ENCODE measurements around the gene PADI3.

Gene PADI3

DNA sequence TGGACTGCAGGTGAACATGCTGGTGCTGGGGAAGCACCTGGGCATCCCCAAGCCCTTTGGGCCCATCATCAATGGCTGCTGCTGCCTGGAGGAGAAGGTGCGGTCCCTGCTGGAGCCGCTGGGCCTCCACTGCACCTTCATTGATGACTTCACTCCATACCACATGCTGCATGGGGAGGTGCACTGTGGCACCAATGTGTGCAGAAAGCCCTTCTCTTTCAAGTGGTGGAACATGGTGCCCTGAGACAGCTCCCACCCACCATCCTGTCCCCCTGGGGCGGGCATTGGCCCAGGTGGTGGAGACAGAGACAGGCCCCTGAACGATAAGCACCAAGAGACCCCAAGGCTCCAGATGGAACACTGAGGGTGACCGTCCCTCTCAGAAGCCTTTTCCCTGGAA, 33.9 kb downstream of the PADI3 start:
- TF ChIP-seq, protein P1, sequence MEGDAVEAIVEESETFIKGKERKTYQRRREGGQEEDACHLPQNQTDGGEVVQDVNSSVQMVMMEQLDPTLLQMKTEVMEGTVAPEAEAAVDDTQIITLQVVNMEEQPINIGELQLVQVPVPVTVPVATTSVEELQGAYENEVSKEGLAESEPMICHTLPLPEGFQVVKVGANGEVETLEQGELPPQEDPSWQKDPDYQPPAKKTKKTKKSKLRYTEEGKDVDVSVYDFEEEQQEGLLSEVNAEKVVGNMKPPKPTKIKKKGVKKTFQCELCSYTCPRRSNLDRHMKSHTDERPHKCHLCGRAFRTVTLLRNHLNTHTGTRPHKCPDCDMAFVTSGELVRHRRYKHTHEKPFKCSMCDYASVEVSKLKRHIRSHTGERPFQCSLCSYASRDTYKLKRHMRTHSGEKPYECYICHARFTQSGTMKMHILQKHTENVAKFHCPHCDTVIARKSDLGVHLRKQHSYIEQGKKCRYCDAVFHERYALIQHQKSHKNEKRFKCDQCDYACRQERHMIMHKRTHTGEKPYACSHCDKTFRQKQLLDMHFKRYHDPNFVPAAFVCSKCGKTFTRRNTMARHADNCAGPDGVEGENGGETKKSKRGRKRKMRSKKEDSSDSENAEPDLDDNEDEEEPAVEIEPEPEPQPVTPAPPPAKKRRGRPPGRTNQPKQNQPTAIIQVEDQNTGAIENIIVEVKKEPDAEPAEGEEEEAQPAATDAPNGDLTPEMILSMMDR (conservative IDR thresholded peaks at IDR 0.05; ENCODE audit: low read depth, low read length): no peak
- H3K4me2 ChIP-seq: no peak overlapping the region
- no peak overlapping the region for H3K27ac ChIP-seq
- no peak overlapping the region for H2AFZ ChIP-seq (ENCODE audit: low read depth)
- peaks cover 65% of the 10 kb centered on the region; the same call in 1 of the 2 replicates for H3K27me3 ChIP-seq (ENCODE audit: insufficient read depth, low read depth)
- no peak overlapping the region for H3K4me3 ChIP-seq (IDR thresholded peaks at IDR 0.05; ENCODE audit: insufficient read depth, low read depth, low read length)
- no peak overlapping the region for H3K9ac ChIP-seq
- no peaks in the 10 kb centered on the region for H4K20me1 ChIP-seq (ENCODE audit: insufficient read depth)
- H3K79me2 ChIP-seq (ENCODE audit: insufficient read depth, low read depth): no peaks in the 10 kb centered on the region
- H3K36me3 ChIP-seq (ENCODE audit: insufficient read depth): no peaks in the 10 kb centered on the region
- H3K4me1 ChIP-seq (ENCODE audit: low read depth, poor library complexity, severe bottlenecking): no peaks in the 10 kb centered on the region

DNA sequence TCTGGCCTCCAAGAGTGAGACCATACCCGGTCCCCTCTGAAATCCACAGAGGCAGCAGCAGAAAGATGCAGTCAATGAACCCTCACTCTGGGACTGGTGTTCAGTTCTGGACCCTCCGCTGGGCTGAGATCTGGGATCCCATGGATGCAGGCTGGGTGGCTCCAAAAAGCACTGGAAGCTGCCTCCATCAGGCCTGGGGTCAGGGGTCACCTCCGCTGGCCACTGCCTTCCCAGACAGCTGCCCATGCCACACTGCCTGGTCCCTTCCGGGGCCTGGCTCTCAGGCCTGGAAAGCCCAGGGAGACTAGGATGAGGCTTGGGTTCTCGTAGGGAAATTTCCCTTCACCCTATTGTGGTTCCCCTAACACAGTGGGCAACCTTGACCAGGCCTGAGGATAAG, 37.7 kb downstream of the PADI3 start:
- TF ChIP-seq, protein P1 (conservative IDR thresholded peaks at IDR 0.05; ENCODE audit: low read depth, low read length): no peak
- H3K27me3 ChIP-seq (ENCODE audit: insufficient read depth, low read depth): peaks cover 61% of the 10 kb centered on the region
- no peaks in the 10 kb centered on the region for H4K20me1 ChIP-seq (ENCODE audit: insufficient read depth)
- H3K27ac ChIP-seq: no peak overlapping the region
- H2AFZ ChIP-seq (ENCODE audit: low read depth): no peak overlapping the region
- H3K9ac ChIP-seq: no peak overlapping the region
- no peaks in the 10 kb centered on the region for H3K4me1 ChIP-seq (ENCODE audit: low read depth, poor library complexity, severe bottlenecking)
- no peak overlapping the region for H3K4me3 ChIP-seq (IDR thresholded peaks at IDR 0.05; ENCODE audit: insufficient read depth, low read depth, low read length)
- H3K4me2 ChIP-seq: no peak overlapping the region
- H3K36me3 ChIP-seq (ENCODE audit: insufficient read depth): no peaks in the 10 kb centered on the region
- H3K79me2 ChIP-seq (ENCODE audit: insufficient read depth, low read depth): no peaks in the 10 kb centered on the region

DNA sequence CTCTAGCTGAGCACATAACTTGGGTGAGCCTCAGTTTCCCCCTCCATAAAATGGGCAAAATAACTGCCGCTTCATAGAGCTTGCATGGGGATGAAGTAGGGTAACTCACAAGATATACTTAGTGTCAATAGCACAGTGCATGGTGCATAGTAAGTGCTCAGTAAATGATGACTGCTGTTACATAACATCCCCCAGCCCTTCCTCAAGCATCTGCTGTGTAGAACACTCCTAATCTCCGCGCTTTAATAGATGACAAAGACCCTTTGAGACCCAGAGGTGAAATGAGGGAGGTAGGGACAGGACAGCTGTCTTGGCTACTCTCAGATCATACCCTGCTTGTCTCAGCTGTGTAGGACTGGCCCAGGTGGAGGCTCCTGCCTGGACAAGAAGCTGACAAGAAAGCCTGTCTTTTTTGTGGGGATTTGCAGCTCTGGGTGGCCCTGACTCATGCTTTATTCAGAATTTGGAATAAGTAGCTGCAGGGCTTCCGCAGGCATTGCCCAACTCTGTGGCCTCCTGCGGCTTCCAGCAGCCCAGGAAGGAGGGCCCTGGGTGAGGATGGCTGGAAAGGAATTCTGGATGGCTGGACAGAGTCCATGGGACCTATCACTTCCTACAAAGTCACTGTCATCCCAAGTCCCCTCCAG, 38.4 kb downstream of the PADI3 start:
- TF ChIP-seq, protein P1 (conservative IDR thresholded peaks at IDR 0.05; ENCODE audit: low read depth, low read length): no peak
- no peak overlapping the region for H3K4me3 ChIP-seq (IDR thresholded peaks at IDR 0.05; ENCODE audit: insufficient read depth, low read depth, low read length)
- no peaks in the 10 kb centered on the region for H3K36me3 ChIP-seq (ENCODE audit: insufficient read depth)
- H3K27ac ChIP-seq: no peak overlapping the region
- H3K79me2 ChIP-seq (ENCODE audit: insufficient read depth, low read depth): no peaks in the 10 kb centered on the region
- H2AFZ ChIP-seq (ENCODE audit: low read depth): no peak overlapping the region
- H3K4me2 ChIP-seq: no peak overlapping the region
- no peaks in the 10 kb centered on the region for H3K4me1 ChIP-seq (ENCODE audit: low read depth, poor library complexity, severe bottlenecking)
- H3K9ac ChIP-seq: no peak overlapping the region
- peaks cover 58% of the 10 kb centered on the region for H3K27me3 ChIP-seq (ENCODE audit: insufficient read depth, low read depth)
- no peaks in the 10 kb centered on the region for H4K20me1 ChIP-seq (ENCODE audit: insufficient read depth)

DNA sequence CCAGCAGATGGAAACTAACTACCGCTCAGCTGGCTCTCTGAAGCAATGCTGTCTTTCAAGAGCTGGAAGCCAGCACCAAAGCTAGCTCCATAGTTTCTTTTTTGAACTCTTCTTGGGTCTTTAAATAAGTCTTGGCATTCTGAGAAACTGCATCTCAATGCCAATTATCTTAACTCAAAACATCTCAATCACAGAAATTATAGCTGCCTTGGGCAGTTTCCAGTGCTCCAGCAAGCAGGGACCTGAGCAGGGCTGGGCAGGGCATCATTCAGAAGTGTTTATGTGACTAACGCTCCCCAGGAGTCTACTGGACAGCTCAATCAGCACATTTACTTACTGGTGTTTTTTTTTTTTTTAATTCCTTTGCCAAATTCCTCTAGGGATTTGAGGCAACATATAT, 40.8 kb downstream of the PADI3 start:
- no peak overlapping the region for H2AFZ ChIP-seq (ENCODE audit: low read depth)
- H3K36me3 ChIP-seq (ENCODE audit: insufficient read depth): no peaks in the 10 kb centered on the region

More for the DNA sequence above, 40.8 kb downstream of the PADI3 start:
- no peaks in the 10 kb centered on the region for H4K20me1 ChIP-seq (ENCODE audit: insufficient read depth)
- no peak overlapping the region for H3K4me3 ChIP-seq (IDR thresholded peaks at IDR 0.05; ENCODE audit: insufficient read depth, low read depth, low read length)
- H3K9ac ChIP-seq: no peak overlapping the region
- H3K79me2 ChIP-seq (ENCODE audit: insufficient read depth, low read depth): no peaks in the 10 kb centered on the region
- H3K4me1 ChIP-seq (ENCODE audit: low read depth, poor library complexity, severe bottlenecking): no peaks in the 10 kb centered on the region
- H3K4me2 ChIP-seq: no peak overlapping the region
- peaks cover 50% of the 10 kb centered on the region for H3K27me3 ChIP-seq (ENCODE audit: insufficient read depth, low read depth)
- TF ChIP-seq, protein P1 (conservative IDR thresholded peaks at IDR 0.05; ENCODE audit: low read depth, low read length): no peak
- H3K27ac ChIP-seq: no peak overlapping the region
